ENCODE data around the gene VPS39. TPM values are rescaled to one million over a fixed set of nuclear protein-coding genes. Genes with fewer than 3 reads are reported as not detected.

Gene VPS39
- total RNA-seq, 6 experiments from 2014 or later, result 16.6 to 32.7 (median 23.2) TPM

GRCh38 chr15:42215913-42216829, 8.1 kb upstream of the VPS39 start:
- TF ChIP-seq, protein P1, sequence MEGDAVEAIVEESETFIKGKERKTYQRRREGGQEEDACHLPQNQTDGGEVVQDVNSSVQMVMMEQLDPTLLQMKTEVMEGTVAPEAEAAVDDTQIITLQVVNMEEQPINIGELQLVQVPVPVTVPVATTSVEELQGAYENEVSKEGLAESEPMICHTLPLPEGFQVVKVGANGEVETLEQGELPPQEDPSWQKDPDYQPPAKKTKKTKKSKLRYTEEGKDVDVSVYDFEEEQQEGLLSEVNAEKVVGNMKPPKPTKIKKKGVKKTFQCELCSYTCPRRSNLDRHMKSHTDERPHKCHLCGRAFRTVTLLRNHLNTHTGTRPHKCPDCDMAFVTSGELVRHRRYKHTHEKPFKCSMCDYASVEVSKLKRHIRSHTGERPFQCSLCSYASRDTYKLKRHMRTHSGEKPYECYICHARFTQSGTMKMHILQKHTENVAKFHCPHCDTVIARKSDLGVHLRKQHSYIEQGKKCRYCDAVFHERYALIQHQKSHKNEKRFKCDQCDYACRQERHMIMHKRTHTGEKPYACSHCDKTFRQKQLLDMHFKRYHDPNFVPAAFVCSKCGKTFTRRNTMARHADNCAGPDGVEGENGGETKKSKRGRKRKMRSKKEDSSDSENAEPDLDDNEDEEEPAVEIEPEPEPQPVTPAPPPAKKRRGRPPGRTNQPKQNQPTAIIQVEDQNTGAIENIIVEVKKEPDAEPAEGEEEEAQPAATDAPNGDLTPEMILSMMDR (IDR thresholded peaks at IDR 0.05), result peak in 1 of 4 donors; percentile 8
- TF ChIP-seq POLR2A (IDR thresholded peaks at IDR 0.05), result no peak
- 76% methylated on average over 4 of the region's 4 CpGs for WGBS (ENCODE audit: insufficient coverage, low coverage, low lambda C conversion rate, missing lambda C conversion rate)
- Histone ChIP-seq H3K36me3 (peaks cover 0 to 66% (median 25%) of the 10 kb centered on the region in 4 donors), H3K4me3 (no peak overlapping the region), H3K27ac (no peak overlapping the region), H3K9me3 (no peaks in the 10 kb centered on the region), H3K27me3 (no peaks in the 10 kb centered on the region), H3K4me1 (no peaks in the 10 kb centered on the region)
- DNase-seq, result no peak
- intact Hi-C loops (cut with DNase I), result no loop called here
- peak in 3 of 4 donors; percentile 26 to 38 (median 27) for ATAC-seq

DNA sequence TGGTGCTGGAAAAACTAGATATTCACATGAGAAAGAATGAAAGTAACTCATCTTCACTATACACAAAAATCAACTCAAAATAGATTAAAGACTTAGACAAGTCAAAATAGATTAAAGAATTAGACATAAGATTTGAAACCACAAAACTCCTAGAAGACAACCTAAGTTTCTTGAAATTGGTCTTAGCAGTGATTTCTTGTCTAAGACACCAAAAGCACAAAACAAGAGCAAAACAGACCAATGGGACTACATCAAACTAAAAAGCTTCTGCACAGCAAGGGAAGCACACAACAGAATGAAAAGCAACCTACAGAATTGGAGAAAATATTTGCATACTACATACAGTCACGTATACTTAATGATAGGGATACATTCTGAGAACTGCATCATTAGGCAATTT, 6.5 kb upstream of the VPS39 start:
- DNase-seq (no peak), ATAC-seq (no peak)
- intact Hi-C loops (cut with DNase I), result no loop called here
- no peak overlapping the region for H3K4me3 ChIP-seq
- 100% methylated on average over 1 of the region's 1 CpG for WGBS (ENCODE audit: insufficient coverage, low coverage, low lambda C conversion rate, missing lambda C conversion rate)
- no peaks in the 10 kb centered on the region for H3K4me1 ChIP-seq
- H3K36me3 ChIP-seq, result peaks cover 0 to 72% (median 23%) of the 10 kb centered on the region in 4 donors
- no peak overlapping the region for H3K27ac ChIP-seq
- TF ChIP-seq POLR2A (IDR thresholded peaks at IDR 0.05), result no peak
- TF ChIP-seq, protein P1 (IDR thresholded peaks at IDR 0.05), result no peak
- no peaks in the 10 kb centered on the region for H3K27me3 ChIP-seq
- H3K9me3 ChIP-seq, result no peaks in the 10 kb centered on the region

- intact Hi-C loops (cut with DNase I), result no loop called here
- no peak overlapping the region for H3K27ac ChIP-seq
- TF ChIP-seq POLR2A (IDR thresholded peaks at IDR 0.05), result no peak
- TF ChIP-seq, protein P1 (IDR thresholded peaks at IDR 0.05), result no peak
- H3K27me3 ChIP-seq, result no peaks in the 10 kb centered on the region
- ATAC-seq, result no peak
- no peak for DNase-seq
- H3K4me1 ChIP-seq, result no peaks in the 10 kb centered on the region
- H3K4me3 ChIP-seq, result no peak overlapping the region
- H3K36me3 ChIP-seq, result peaks cover 0 to 61% (median 18%) of the 10 kb centered on the region in 4 donors
- H3K9me3 ChIP-seq, result no peaks in the 10 kb centered on the region
Observed at GRCh38 chr15:42213511-42213910, 5.4 kb upstream of the VPS39 start.

GRCh38 chr15:42210696-42211095, 2.6 kb upstream of the VPS39 start:
- Histone ChIP-seq H3K9me3 (no peaks in the 10 kb centered on the region), H3K27me3 (no peaks in the 10 kb centered on the region), H3K4me3 (no peak overlapping the region), H3K36me3 (peaks cover 0 to 39% (median 6%) of the 10 kb centered on the region in 4 donors), H3K4me1 (peaks cover 0 to 10% (median 4%) of the 10 kb centered on the region in 4 donors), H3K27ac (no peak overlapping the region)
- DNase-seq (no peak), ATAC-seq (peak in 1 of 4 donors; percentile 51)
- TF ChIP-seq POLR2A (IDR thresholded peaks at IDR 0.05), result no peak
- TF ChIP-seq, protein P1 (IDR thresholded peaks at IDR 0.05), result no peak
- 47% methylated on average over 4 of the region's 4 CpGs for WGBS (ENCODE audit: insufficient coverage, low coverage, low lambda C conversion rate, missing lambda C conversion rate)
- intact Hi-C loops (cut with DNase I), result no loop called here
